Brain microvascular endothelial cell (primary cell): ENCODE results near the gene CFAP65.

Source experiments
- DNase-seq: peaks from one replicate; pipeline ENCODE4 v3.0.0-alpha.2; 2020
- H3K27ac ChIP-seq: fragments of 250-450 bp; sonication (Bioruptor Pico); 2 replicates; pipeline ENCODE4 v1.5.1; 2020; ENCODE audit warnings: mild to moderate bottlenecking, moderate library complexity
- H3K27me3 ChIP-seq: fragments of 250-450 bp; sonication (Bioruptor Pico); replicated peaks from 2 replicates; pipeline ENCODE4 v1.5.1; 2020; ENCODE audit warnings: mild to moderate bottlenecking
- H3K36me3 ChIP-seq: fragments of 250-450 bp; sonication (Bioruptor Pico); replicated peaks from 2 replicates; pipeline ENCODE4 v1.5.1; 2020; ENCODE audit warnings: mild to moderate bottlenecking
- H3K4me3 ChIP-seq: 2 replicates; pipeline ENCODE4 v1.5.1; 2011; ENCODE audit warnings: low read depth, mild to moderate bottlenecking, control low read depth, low read length, moderate library complexity
- CTCF ChIP-seq: IDR thresholded peaks from 2 replicates; pipeline ENCODE4 v1.5.1; 2011; ENCODE audit warnings: low read depth, mild to moderate bottlenecking, moderate library complexity, low read length, control low read depth, inconsistent platforms; ENCODE audit errors: missing control alignments
- in situ Hi-C: cut with HindIII; loops from 2 replicates; pipeline ENCODE4 v1.10.0; 2017; ENCODE audit warnings: low sequenced_read_pairs, low pct_ligation_motif_present

Gene CFAP65

GRCh38 chr2:219058541-219059374 is 17.4 kb upstream of the CFAP65 start:
- H3K27me3 ChIP-seq = peaks cover 78% of the 10 kb centered on the region
- H3K4me3 ChIP-seq = no peak overlapping the region
- in situ Hi-C loops = no loop called here
- no peak for DNase-seq
- H3K27ac ChIP-seq = no peak overlapping the region
- no peak for TF ChIP-seq CTCF
- no peaks in the 10 kb centered on the region for H3K36me3 ChIP-seq

GRCh38 chr2:219057709-219058540 is 16.6 kb upstream of the CFAP65 start:
- H3K36me3 ChIP-seq = no peaks in the 10 kb centered on the region
- in situ Hi-C loops = no loop called here
- peak; percentile 36 for DNase-seq
- H3K27me3 ChIP-seq = peaks cover 75% of the 10 kb centered on the region
- no peak overlapping the region for H3K4me3 ChIP-seq
- TF ChIP-seq CTCF = peak; percentile 89
- no peak overlapping the region for H3K27ac ChIP-seq

GRCh38 chr2:219056896-219057708 is 15.8 kb upstream of the CFAP65 start:
- DNase-seq = no peak
- Histone ChIP-seq H3K4me3 (no peak overlapping the region), H3K27ac (no peak overlapping the region), H3K36me3 (no peaks in the 10 kb centered on the region), H3K27me3 (peaks cover 70% of the 10 kb centered on the region)
- in situ Hi-C loops = no loop called here
- no peak for TF ChIP-seq CTCF

GRCh38 chr2:219056176-219056895 is 15.0 kb upstream of the CFAP65 start:
- Histone ChIP-seq H3K27ac (no peak overlapping the region), H3K4me3 (no peak overlapping the region), H3K27me3 (peaks cover 63% of the 10 kb centered on the region), H3K36me3 (no peaks in the 10 kb centered on the region)
- DNase-seq = no peak
- in situ Hi-C loops = no loop called here
- no peak for TF ChIP-seq CTCF
